Measurements from ENCODE around the gene TCEAL8. TPM values are rescaled to one million over a fixed set of nuclear protein-coding genes. Genes with fewer than 3 reads are reported as not detected.

Gene TCEAL8
- total and polyA plus RNA-seq, 9 donors = 41.8 to 121 (median 67.4) TPM

DNA sequence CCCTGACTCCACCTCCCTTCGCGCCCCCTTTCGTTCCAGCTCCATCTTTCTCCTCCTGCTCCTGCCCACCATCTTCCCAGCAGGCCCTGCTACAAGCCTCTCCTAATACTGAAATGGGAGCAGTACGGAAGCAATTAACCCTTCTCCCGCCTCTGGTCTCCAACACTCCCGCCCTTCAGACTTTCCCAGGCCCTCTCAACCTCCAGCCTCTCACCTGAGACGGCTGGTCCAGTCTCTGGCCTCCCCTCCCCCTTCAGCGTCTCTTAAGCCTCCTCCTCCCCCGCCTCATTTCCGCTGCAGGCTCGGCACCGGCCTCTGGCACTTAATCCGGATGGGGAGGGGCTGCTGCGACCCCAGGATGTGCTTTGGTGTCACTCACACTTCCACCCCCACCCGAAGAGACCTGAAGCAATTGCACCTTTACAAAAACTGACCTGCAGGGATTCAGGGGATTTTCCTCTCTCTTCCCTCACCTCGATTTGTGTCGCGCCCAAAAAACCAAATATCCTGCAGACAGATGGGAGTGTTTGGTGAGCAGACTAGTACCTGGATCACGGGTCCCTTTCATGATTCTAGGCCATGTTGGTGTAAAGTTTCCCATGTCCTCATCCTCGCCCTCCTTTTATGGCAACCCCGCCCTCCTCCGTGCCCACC is 657 bp downstream of the TCEAL8 start:
- no peaks in the 10 kb centered on the region for H3K4me1 ChIP-seq (ENCODE audit: insufficient read depth)
- H3K27ac ChIP-seq = peak overlapping the region; percentile 82 to 86
- TF ChIP-seq, protein P1, sequence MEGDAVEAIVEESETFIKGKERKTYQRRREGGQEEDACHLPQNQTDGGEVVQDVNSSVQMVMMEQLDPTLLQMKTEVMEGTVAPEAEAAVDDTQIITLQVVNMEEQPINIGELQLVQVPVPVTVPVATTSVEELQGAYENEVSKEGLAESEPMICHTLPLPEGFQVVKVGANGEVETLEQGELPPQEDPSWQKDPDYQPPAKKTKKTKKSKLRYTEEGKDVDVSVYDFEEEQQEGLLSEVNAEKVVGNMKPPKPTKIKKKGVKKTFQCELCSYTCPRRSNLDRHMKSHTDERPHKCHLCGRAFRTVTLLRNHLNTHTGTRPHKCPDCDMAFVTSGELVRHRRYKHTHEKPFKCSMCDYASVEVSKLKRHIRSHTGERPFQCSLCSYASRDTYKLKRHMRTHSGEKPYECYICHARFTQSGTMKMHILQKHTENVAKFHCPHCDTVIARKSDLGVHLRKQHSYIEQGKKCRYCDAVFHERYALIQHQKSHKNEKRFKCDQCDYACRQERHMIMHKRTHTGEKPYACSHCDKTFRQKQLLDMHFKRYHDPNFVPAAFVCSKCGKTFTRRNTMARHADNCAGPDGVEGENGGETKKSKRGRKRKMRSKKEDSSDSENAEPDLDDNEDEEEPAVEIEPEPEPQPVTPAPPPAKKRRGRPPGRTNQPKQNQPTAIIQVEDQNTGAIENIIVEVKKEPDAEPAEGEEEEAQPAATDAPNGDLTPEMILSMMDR (IDR thresholded peaks at IDR 0.05) = no peak
- TF ChIP-seq EP300 (IDR thresholded peaks at IDR 0.05) = no peak
- TF ChIP-seq POLR2A (IDR thresholded peaks at IDR 0.05) = no peak
- no peaks in the 10 kb centered on the region for H3K9me3 ChIP-seq
- DNase-seq = peak; percentile 58 to 68 (median 62)
- H3K27me3 ChIP-seq = no peaks in the 10 kb centered on the region
- 17 to 18% (median 18%) methylated on average over 22 of the region's 22 CpGs for WGBS, 3 donors
- intact Hi-C loops (cut with DNase I) = no loop called here
- H3K4me3 ChIP-seq = peak overlapping the region; percentile 47
- H3K36me3 ChIP-seq = no peaks in the 10 kb centered on the region

DNA sequence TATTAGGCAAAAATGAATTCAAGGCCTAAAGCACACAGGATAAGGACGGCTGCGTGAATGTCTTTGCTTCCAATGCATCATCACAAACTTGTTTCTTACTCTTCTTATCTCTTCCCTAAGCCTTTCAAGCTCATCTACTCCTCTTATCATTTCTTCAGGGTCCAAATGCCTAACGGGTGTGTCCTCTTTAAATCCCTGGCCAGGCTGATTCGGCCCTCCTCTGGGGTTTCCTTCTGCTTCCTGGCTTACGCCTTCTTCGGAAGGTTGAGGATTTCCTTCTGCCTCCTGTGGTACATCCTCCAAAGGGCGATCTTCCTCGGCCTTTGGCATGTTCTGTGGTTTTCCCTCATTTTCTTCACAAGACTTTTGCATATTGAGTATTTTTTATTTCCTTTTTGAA is 1.3 kb downstream of the TCEAL8 start:
- no peaks in the 10 kb centered on the region for H3K9me3 ChIP-seq
- peak overlapping the region; percentile 49 to 82 for H3K27ac ChIP-seq
- H3K36me3 ChIP-seq = no peaks in the 10 kb centered on the region
- H3K27me3 ChIP-seq = no peaks in the 10 kb centered on the region
- DNase-seq = no peak
- peak overlapping the region; percentile 47 for H3K4me3 ChIP-seq
- WGBS, 3 donors = 37 to 54% (median 45%) methylated on average over 8 of the region's 8 CpGs
- TF ChIP-seq, protein P1 (IDR thresholded peaks at IDR 0.05) = no peak
- TF ChIP-seq POLR2A (IDR thresholded peaks at IDR 0.05) (no peak), EP300 (IDR thresholded peaks at IDR 0.05) (no peak)
- intact Hi-C loops (cut with DNase I) = no loop called here
- H3K4me1 ChIP-seq (ENCODE audit: insufficient read depth) = no peaks in the 10 kb centered on the region

DNA sequence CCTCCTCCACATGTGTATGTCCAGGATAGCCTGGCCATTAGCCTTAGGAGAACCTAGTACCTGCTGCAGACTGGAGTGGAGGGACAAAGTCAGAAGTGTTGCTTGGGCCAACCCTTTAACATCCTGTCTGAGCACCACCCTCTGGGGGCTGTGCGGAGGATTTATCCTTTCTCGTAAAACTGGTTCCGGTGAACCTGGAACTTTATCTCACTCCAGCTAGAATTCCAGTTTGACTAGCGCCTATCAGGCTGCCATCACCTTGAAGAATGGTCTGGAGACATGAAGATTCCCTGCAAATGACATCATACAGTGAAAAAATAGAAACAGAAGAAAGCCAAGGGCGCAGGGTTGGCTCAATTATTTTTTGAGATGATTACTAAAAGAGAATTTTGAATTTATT is 4.0 kb downstream of the TCEAL8 start:
- WGBS, 3 donors = 57 to 67% (median 59%) methylated on average over 5 of the region's 5 CpGs
- intact Hi-C loops (cut with DNase I) = no loop called here
- H3K4me3 ChIP-seq = no peak overlapping the region
- no peaks in the 10 kb centered on the region for H3K27me3 ChIP-seq
- DNase-seq = no peak
- H3K4me1 ChIP-seq (ENCODE audit: insufficient read depth) = no peaks in the 10 kb centered on the region
- no peaks in the 10 kb centered on the region for H3K36me3 ChIP-seq
- no peaks in the 10 kb centered on the region for H3K9me3 ChIP-seq
- no peak overlapping the region for H3K27ac ChIP-seq
- TF ChIP-seq EP300 (IDR thresholded peaks at IDR 0.05) = no peak
- TF ChIP-seq, protein P1 (IDR thresholded peaks at IDR 0.05) = no peak

DNA sequence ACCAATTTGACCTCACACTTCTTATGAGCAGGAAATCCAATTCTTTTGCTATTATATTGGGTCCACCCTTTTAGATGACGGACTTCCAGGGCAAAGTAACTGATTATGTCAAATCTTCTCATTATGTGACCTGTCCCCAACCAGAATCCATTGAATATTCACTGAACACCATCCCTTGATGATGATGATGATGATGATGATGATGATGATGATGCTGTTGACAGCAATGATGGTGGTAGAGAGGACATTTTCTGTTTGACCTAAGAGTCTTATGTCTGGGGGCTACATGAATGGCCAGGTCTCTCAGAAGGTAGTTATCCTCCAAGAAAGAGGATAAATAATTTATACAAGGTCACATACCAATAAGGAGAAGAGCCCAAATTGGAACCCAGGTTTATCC is 5.2 kb downstream of the TCEAL8 start:
- no peak for DNase-seq
- Histone ChIP-seq H3K27me3 (no peaks in the 10 kb centered on the region), H3K4me1 (ENCODE audit: insufficient read depth) (no peaks in the 10 kb centered on the region), H3K36me3 (no peaks in the 10 kb centered on the region), H3K9me3 (no peaks in the 10 kb centered on the region), H3K27ac (no peak overlapping the region), H3K4me3 (no peak overlapping the region)
- intact Hi-C loops (cut with DNase I) = no loop called here
- WGBS, 3 donors = 39 to 65% (median 55%) methylated on average over 1 of the region's 1 CpG
- TF ChIP-seq, protein P1 (IDR thresholded peaks at IDR 0.05) = no peak
- no peak for TF ChIP-seq POLR2A (IDR thresholded peaks at IDR 0.05)
- no peak for TF ChIP-seq EP300 (IDR thresholded peaks at IDR 0.05)
